ENCODE data around the gene NTRK3. TPM values are rescaled to one million over a fixed set of nuclear protein-coding genes. Genes with fewer than 3 reads are reported as not detected.

The NTRK3 gene
- total and polyA plus RNA-seq, 2 of the 8 experiments (the other 6 are each of a cell fraction or from before 2014, with no cell fraction given) = 4.5 to 6.8 TPM

DNA sequence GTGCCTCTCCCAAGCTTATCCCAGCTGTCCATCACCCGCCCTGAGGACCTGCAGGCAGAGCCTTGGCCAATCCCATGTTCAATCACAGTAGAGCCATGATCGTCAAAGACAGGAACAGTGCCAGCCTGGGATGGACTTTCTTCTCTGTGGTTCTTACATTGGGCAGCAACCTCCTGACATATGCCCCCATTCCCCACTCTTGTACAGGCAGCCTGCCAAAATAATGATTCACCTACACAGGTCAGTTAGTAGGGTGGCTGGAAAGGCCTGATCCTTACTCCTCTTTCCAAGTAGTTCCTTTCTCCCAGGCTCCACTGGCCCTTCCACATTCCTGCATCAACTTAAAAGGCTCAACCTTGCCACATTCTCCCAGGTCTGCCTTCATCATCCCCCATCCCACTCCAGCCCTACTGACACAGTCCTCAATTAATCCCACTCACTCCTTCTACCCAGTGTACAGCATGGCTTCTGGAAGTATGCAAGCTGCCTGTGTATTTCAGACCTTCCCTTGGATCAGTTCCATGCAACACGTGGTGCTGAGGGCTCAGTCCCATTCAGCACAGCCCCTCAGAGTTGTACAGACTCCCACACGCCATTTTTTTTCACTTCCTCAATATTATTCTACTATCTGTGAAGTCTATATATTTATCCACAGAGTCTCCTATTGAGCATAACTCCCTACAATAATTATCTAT lies 189.8 kb downstream of the NTRK3 start:
- POLR2A ChIA-PET (ENCODE audit: partially characterized antibody) = no interaction called here
- FAIRE-seq = peak; percentile 7

More for the DNA sequence above, 189.8 kb downstream of the NTRK3 start:
- peaks cover 1 to 8% (median 5%) of the 10 kb centered on the region in 4 experiments; a peak in 4 of 7 replicates for H3K4me1 ChIP-seq (replicated peaks in 1 of 4; ENCODE audit: control insufficient read depth in 3 of 4, insufficient read depth in 4 of 4, low read length in 3 of 4)
- no peaks in the 10 kb centered on the region for H3K23me2 ChIP-seq (ENCODE audit: low read depth, low read length)
- DNase-seq (ENCODE audit: low read depth in 1 of 2, low spot score in 2 of 2) = no peak
- H3K23ac ChIP-seq (ENCODE audit: insufficient read length) = no peak overlapping the region
- H3K4me3 ChIP-seq (ENCODE audit: extremely low read depth in 1 of 4, insufficient read depth in 2 of 4, low read depth in 3 of 4, low read length in 4 of 4) = no peak overlapping the region
- H2BK15ac ChIP-seq (ENCODE audit: low read length) = peak overlapping the region; percentile 83; the same call in 1 of the 2 replicates
- H3K79me2 ChIP-seq (ENCODE audit: control insufficient read depth in 1 of 2, insufficient read depth in 2 of 2, low read length in 2 of 2) = no peaks in the 10 kb centered on the region
- H2AK5ac ChIP-seq (ENCODE audit: low read depth, low read length) = no peak overlapping the region
- no peaks in the 10 kb centered on the region for H3K27me3 ChIP-seq (replicated peaks in 1 of 4; ENCODE audit: control insufficient read depth in 3 of 4, extremely low read depth in 1 of 4, insufficient read depth in 3 of 4, low read length in 3 of 4)
- no peak overlapping the region for H3K14ac ChIP-seq (ENCODE audit: insufficient read length)
- no peaks in the 10 kb centered on the region for H3K9me3 ChIP-seq (ENCODE audit: insufficient read depth in 2 of 2, low read depth in 1 of 2, low read length in 1 of 2)
- H2BK5ac ChIP-seq (ENCODE audit: low read depth, low read length) = peak overlapping the region; percentile 55
- no peak overlapping the region for H3K18ac ChIP-seq (ENCODE audit: extremely low read depth, low read length)
- no peaks in the 10 kb centered on the region for H3K79me1 ChIP-seq (ENCODE audit: low read depth, low read length)
- peak overlapping the region; percentile 34 to 37; a peak in 1 of 4 replicates for H3K4me2 ChIP-seq (ENCODE audit: insufficient read depth in 1 of 2, low read depth in 2 of 2, low read length in 2 of 2)
- no peak overlapping the region for H4K5ac ChIP-seq (ENCODE audit: insufficient read length, low read depth, low read length)
- no peak overlapping the region for H3K4ac ChIP-seq (replicated peaks; ENCODE audit: insufficient read length, low read depth, low read length)
- H3K56ac ChIP-seq (replicated peaks; ENCODE audit: insufficient read length, low read depth, low read length) = no peak overlapping the region
- CTCF ChIA-PET (ENCODE audit: partially characterized antibody) = no interaction called here
- peak overlapping the region; percentile 77 for H2BK12ac ChIP-seq (ENCODE audit: low read depth, low read length)
- no peak overlapping the region for H4K8ac ChIP-seq (ENCODE audit: extremely low read depth, insufficient read depth, low read length)
- H3K9ac ChIP-seq (replicated peaks in 1 of 4; ENCODE audit: extremely low read depth in 1 of 4, low read depth in 3 of 4, low read length in 3 of 4) = no peak overlapping the region
- no peaks in the 10 kb centered on the region for H4K20me1 ChIP-seq (replicated peaks in 1 of 2; ENCODE audit: control insufficient read depth in 1 of 2, insufficient read depth in 2 of 2, low read length in 2 of 2)
- H2BK120ac ChIP-seq (replicated peaks; ENCODE audit: low read depth, low read length) = no peak overlapping the region
- H3K36me3 ChIP-seq (ENCODE audit: control insufficient read depth in 2 of 4, insufficient read depth in 4 of 4, low read length in 3 of 4) = no peaks in the 10 kb centered on the region
- no peak overlapping the region for H3K27ac ChIP-seq (ENCODE audit: low read depth, low read length)
- WGBS, 2 experiments (ENCODE audit: extremely low coverage in 1 of 2, insufficient coverage in 1 of 2, insufficient read length in 1 of 2, insufficient replicate concordance in 2 of 2, low coverage in 1 of 2, low lambda C conversion rate in 2 of 2, missing lambda C conversion rate in 1 of 2) = 75% methylated on average over 4 of the region's 4 CpGs; no CpG with 5 or more reads in 1 of the 2 experiments
- peak overlapping the region; percentile 86 for H4K91ac ChIP-seq (replicated peaks; ENCODE audit: insufficient read length, low read length)
- H2BK20ac ChIP-seq (ENCODE audit: low read length) = 0 out of 2 replicates have a peak overlapping the region, but pooled peaks have one; percentile 7
- no peak for TF ChIP-seq HDAC6 (IDR thresholded peaks at IDR 0.05; ENCODE audit: low read depth, low read length)
- no peak for TF ChIP-seq GABPA (IDR thresholded peaks at IDR 0.05; ENCODE audit: borderline replicate concordance, insufficient read depth, low read length)
- no peak for TF ChIP-seq BCL11A (IDR thresholded peaks at IDR 0.05; ENCODE audit: low read depth in 2 of 2, low read length in 2 of 2)
- no peak for TF ChIP-seq SUZ12 (IDR thresholded peaks at IDR 0.05; ENCODE audit: low read length)
- no peak for TF ChIP-seq RXRA (IDR thresholded peaks at IDR 0.05; ENCODE audit: insufficient read depth, low read depth, low read length)
- 0 out of 2 replicates have a peak, but pooled peaks have one; percentile 11 for TF ChIP-seq SP1 (IDR thresholded peaks at IDR 0.05; ENCODE audit: low read depth, low read length)
- TF ChIP-seq TEAD4 (IDR thresholded peaks at IDR 0.05; ENCODE audit: low read depth, low read length) = peak; percentile 83
- H2AFZ ChIP-seq (ENCODE audit: low read length) = no peak overlapping the region
